Heart right ventricle (tissue), 16 donors: ENCODE data around the gene SERP2. TPM values are rescaled to one million over a fixed set of nuclear protein-coding genes. Genes with fewer than 3 reads are reported as not detected.
A peak's percentile ranks its signal among the peaks of the same experiment; 100 is the strongest.

ENCODE experiments used
- ATAC-seq, 8 donors: fragments of 200-7000 bp; cut with Tn5 transposase; one replicate each; pipeline ENCODE4 v1.9.1; 2020; ENCODE audit warnings: mild to moderate bottlenecking in 8 of 8, moderate library complexity in 8 of 8, moderate number of reproducible peaks in 1 of 8
- DNase-seq, 2 donors: peaks; one replicate each; pipeline ENCODE4 v3.0.0-alpha.2; 2020
- H3K27ac ChIP-seq, 10 donors: fragments of 200-600 bp; sonication (generic) in 2 of 10; one replicate each; pipeline versions ENCODE4 v1.5.0 to v1.8.0; 2020 to 2022; ENCODE audit warnings: mild to moderate bottlenecking in 3 of 10
- H3K27me3 ChIP-seq, 7 donors: fragments of 200-600 bp; one replicate each; pipeline ENCODE4 v1.8.0; 2021 to 2022; ENCODE audit warnings: mild to moderate bottlenecking in 2 of 7
- H3K36me3 ChIP-seq, 9 donors: fragments of 200-600 bp; sonication (generic) in 1 of 9; one replicate each; pipeline versions ENCODE4 v1.5.0 to v1.8.0; 2020 to 2022; ENCODE audit warnings: mild to moderate bottlenecking in 2 of 9
- H3K4me1 ChIP-seq, 9 donors: fragments of 200-600 bp; sonication (generic) in 1 of 9; one replicate each; pipeline versions ENCODE4 v1.5.0 to v1.8.0; 2020 to 2022; ENCODE audit warnings: mild to moderate bottlenecking in 4 of 9
- H3K4me3 ChIP-seq, 10 donors: fragments of 200-600 bp; sonication (generic) in 2 of 10; one replicate each; pipeline versions ENCODE4 v1.5.0 to v1.8.0; 2020 to 2022; ENCODE audit warnings: mild to moderate bottlenecking in 7 of 10, moderate library complexity in 2 of 10
- H3K9me3 ChIP-seq, 11 donors: fragments of 200-600 bp in 10 of 11; sonication (generic) in 2 of 11; one replicate each; pipeline versions ENCODE4 v1.5.0 to v1.8.0; 2013 to 2022; ENCODE audit warnings: mild to moderate bottlenecking in 2 of 11, control low read depth in 1 of 11, moderate library complexity in 1 of 11
- whole genome bisulfite sequencing, 2 donors: extraction: QIAGEN DNeasy Blood & Tissue Kit; methylation state at CpG; one replicate each; pipeline ENCODE4 v1.1.7; 2013; ENCODE audit warnings: inconsistent platforms in 1 of 2; 5-methylcytosine and 5-hydroxymethylcytosine counted together
- intact Hi-C, 10 donors: fragments of 100-400 bp; cut with DNase I; formaldehyde crosslinking; loops; one replicate each; pipeline versions ENCODE4 v1.11.1 to v1.14.2; 2022
- polyA plus RNA-seq, 2 donors: library from polyadenylated mRNA; stranded (reverse); fragments of 200-250 nt; gene quantifications; one replicate each; pipeline ENCODE4 v1.2.3, GENCODE V29; 2013
- total RNA-seq, 10 donors: library from RNA; stranded (reverse); fragmentation: NEBNext Ultra II Directional in 3 of 10; extraction: Animal tissue kit (Norgen Biotek cat#: 25700) in 3 of 10; gene quantifications; one replicate each; pipeline versions ENCODE4 v1.2.1 to v1.2.4, GENCODE V29; 2021 to 2023
- TF ChIP-seq, protein P1 (sequence below), 9 donors: fragments of 200-600 bp; sonication (generic) in 2 of 9; IDR thresholded peaks; one replicate each; pipeline versions ENCODE4 v1.5.0 to v1.8.0; 2021 to 2022; ENCODE audit warnings: antibody characterized with exemption in 9 of 9, mild to moderate bottlenecking in 5 of 9, moderate library complexity in 1 of 9
- donor health status: Arrhythmogenic right ventricular cardiomyopathy.
- donor health status: ischemic (EF 13 %, LVEDD 7.1; RV severe dilation, severe dysfunction).
- donor health status: healthy with polysubstance abuse.
- donor health status: DM: no; HTN: yes; CAD: no.
- donor health status: DM: no; HTN: no; CAD: no.
- donor health status: ischemic (EF 25% LVEDD 6.9; RV normal size, moderate dysfunction).
- donor health status: ischemic (EF 25% LVEDD 5.7; RV mildly dilated, moderate dysfunction).
- donor health status: healthy.
- donor health status: DM: yes; HTN: yes; CAD: no.
- donor health status: Ischemic cardiomyopathy.
- donor health status: ischemic (EF 35%, LVEDD 5.7; RV mildly dilated, moderate dysfunction).
- donor health status: nonischemic (EF 11% LVEDD 7.7; RV severe dilation, severe dysfunction).
- donor health status: DM: yes; HTN: yes; CAD: no.
- donor health status: PGD.
- donor health status: ischemic (EF 29% LVEDD 5.4; RV normal size, mild dysfunction).
- donor health status: nonischemic (EF 23%, LVEDD 6.1; RV moderate dilation, normal function).

Gene SERP2
- total and polyA plus RNA-seq, 12 donors: 10.0 to 20.4 (median 11.8) TPM

DNA sequence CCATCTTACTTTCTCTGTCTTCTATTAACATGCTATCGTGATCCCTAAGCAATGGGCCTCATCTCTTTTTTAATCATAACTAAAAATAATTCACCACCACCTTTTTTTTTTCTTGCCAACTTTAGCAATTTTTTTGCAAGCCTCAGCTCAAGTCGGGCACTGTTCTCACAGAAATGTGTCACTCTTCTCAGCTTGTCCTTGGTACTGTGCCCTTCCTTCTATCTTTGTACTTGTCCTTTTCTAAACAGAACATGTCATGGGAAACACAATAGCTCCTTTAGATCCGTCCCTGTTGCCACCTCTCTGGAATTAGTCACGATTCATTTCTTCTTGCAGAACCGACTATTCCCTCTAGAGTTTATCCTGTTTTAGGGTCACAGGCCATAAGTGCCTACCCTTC is 10.3 kb downstream of the SERP2 start:
- DNase-seq: no peak
- intact Hi-C loops: no loop called here
- peaks cover 0 to 31% (median 11%) of the 10 kb centered on the region in 9 donors for H3K4me1 ChIP-seq

GRCh38 chr13:44384778-44385177 is 11.2 kb downstream of the SERP2 start:
- DNase-seq (no peak), ATAC-seq (no peak)
- TF ChIP-seq, protein P1, sequence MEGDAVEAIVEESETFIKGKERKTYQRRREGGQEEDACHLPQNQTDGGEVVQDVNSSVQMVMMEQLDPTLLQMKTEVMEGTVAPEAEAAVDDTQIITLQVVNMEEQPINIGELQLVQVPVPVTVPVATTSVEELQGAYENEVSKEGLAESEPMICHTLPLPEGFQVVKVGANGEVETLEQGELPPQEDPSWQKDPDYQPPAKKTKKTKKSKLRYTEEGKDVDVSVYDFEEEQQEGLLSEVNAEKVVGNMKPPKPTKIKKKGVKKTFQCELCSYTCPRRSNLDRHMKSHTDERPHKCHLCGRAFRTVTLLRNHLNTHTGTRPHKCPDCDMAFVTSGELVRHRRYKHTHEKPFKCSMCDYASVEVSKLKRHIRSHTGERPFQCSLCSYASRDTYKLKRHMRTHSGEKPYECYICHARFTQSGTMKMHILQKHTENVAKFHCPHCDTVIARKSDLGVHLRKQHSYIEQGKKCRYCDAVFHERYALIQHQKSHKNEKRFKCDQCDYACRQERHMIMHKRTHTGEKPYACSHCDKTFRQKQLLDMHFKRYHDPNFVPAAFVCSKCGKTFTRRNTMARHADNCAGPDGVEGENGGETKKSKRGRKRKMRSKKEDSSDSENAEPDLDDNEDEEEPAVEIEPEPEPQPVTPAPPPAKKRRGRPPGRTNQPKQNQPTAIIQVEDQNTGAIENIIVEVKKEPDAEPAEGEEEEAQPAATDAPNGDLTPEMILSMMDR (IDR thresholded peaks at IDR 0.05): no peak
- no peaks in the 10 kb centered on the region for H3K27me3 ChIP-seq
- peaks cover 0 to 17% (median 0%) of the 10 kb centered on the region in 9 donors for H3K36me3 ChIP-seq
- peaks cover 0 to 33% (median 11%) of the 10 kb centered on the region in 9 donors for H3K4me1 ChIP-seq
- WGBS, 2 donors: 96 to 97% methylated on average over 1 of the region's 1 CpG
- no peak overlapping the region for H3K27ac ChIP-seq
- H3K9me3 ChIP-seq: no peaks in the 10 kb centered on the region
- intact Hi-C loops: loop anchor here in 3 of 10 donors (5.0 kb wide), 1 partner anchor 53 kb away; no protein-coding TSS in a partner anchor
- H3K4me3 ChIP-seq: no peak overlapping the region

More for the DNA sequence above, 10.3 kb downstream of the SERP2 start:
- no peaks in the 10 kb centered on the region for H3K27me3 ChIP-seq
- H3K36me3 ChIP-seq: peaks cover 0 to 18% (median 0%) of the 10 kb centered on the region in 9 donors
- H3K4me3 ChIP-seq: no peak overlapping the region
- peak overlapping the region in 5 of 10 donors; percentile 9 to 43 (median 27) for H3K27ac ChIP-seq
- ATAC-seq: peak in 7 of 8 donors; percentile 48 to 86 (median 74)
- no peaks in the 10 kb centered on the region for H3K9me3 ChIP-seq
- 40 to 51% methylated on average over 5 of the region's 5 CpGs for WGBS, 2 donors
- TF ChIP-seq, protein P1 (IDR thresholded peaks at IDR 0.05): no peak

GRCh38 chr13:44385401-44385800 is 11.8 kb downstream of the SERP2 start:
- intact Hi-C loops: loop anchor here in 3 of 10 donors (5.0 kb wide), 1 partner anchor 52 kb away; no protein-coding TSS in a partner anchor
- TF ChIP-seq, protein P1 (IDR thresholded peaks at IDR 0.05): no peak
- Histone ChIP-seq H3K27me3 (no peaks in the 10 kb centered on the region), H3K9me3 (no peaks in the 10 kb centered on the region), H3K36me3 (peaks cover 0 to 11% (median 0%) of the 10 kb centered on the region in 9 donors), H3K27ac (no peak overlapping the region), H3K4me1 (peaks cover 0 to 33% (median 11%) of the 10 kb centered on the region in 9 donors), H3K4me3 (no peak overlapping the region)
- DNase-seq (no peak), ATAC-seq (no peak)
- 98 to 99% methylated on average over 3 of the region's 3 CpGs for WGBS, 2 donors

- Histone ChIP-seq H3K4me1 (peaks cover 0 to 33% (median 11%) of the 10 kb centered on the region in 9 donors), H3K27me3 (no peaks in the 10 kb centered on the region), H3K27ac (no peak overlapping the region), H3K36me3 (peaks cover 0 to 6% (median 0%) of the 10 kb centered on the region in 9 donors), H3K9me3 (no peaks in the 10 kb centered on the region), H3K4me3 (no peak overlapping the region)
- DNase-seq (no peak), ATAC-seq (no peak)
- WGBS, 2 donors: 52 to 63% methylated on average over 6 of the region's 6 CpGs
- TF ChIP-seq, protein P1 (IDR thresholded peaks at IDR 0.05): no peak
- intact Hi-C loops: loop anchor here in 3 of 10 donors (5.0 kb wide), 1 partner anchor 51 kb away; no protein-coding TSS in a partner anchor
Observed at GRCh38 chr13:44385847-44386246, 12.2 kb downstream of the SERP2 start.
